Heart left ventricle (tissue), 13 donors: ENCODE data around the gene GOLGA8J.

ENCODE experiments used
- CTCF ChIP-seq, 12 donors: fragments of 200-600 bp; sonication (generic) in 4 of 12; IDR thresholded peaks; one replicate each; pipeline versions ENCODE4 v1.5.0 to v1.8.0; 2018 to 2022; ENCODE audit warnings: antibody characterized with exemption in 12 of 12, mild to moderate bottlenecking in 5 of 12
- POLR2A ChIP-seq, 2 donors: fragments of 450-650 bp; IDR thresholded peaks; one replicate each; pipeline ENCODE4 v1.6.1; 2017; ENCODE audit warnings: antibody characterized with exemption in 2 of 2, mild to moderate bottlenecking in 2 of 2, moderate library complexity in 2 of 2
- donor health status: ischemic (EF 13 %, LVEDD 7.1; RV severe dilation, severe dysfunction).
- donor health status: DM: no; HTN: yes; CAD: no.
- donor health status: DM: no; HTN: no; CAD: no.
- donor health status: ischemic (EF 25% LVEDD 6.9; RV normal size, moderate dysfunction).
- donor health status: ischemic (EF 25% LVEDD 5.7; RV mildly dilated, moderate dysfunction).
- donor health status: ischemic (EF 35%, LVEDD 5.7; RV mildly dilated, moderate dysfunction).
- donor health status: nonischemic (EF 11% LVEDD 7.7; RV severe dilation, severe dysfunction).
- donor health status: DM: yes; HTN: yes; CAD: no.
- donor health status: PGD.
- donor health status: ischemic (EF 29% LVEDD 5.4; RV normal size, mild dysfunction).
- donor health status: nonischemic (EF 23%, LVEDD 6.1; RV moderate dilation, normal function).

- TF ChIP-seq CTCF (IDR thresholded peaks at IDR 0.05), result no peak
- no peak for TF ChIP-seq POLR2A (IDR thresholded peaks at IDR 0.05)
Measured at GRCh38 chr15:30068326-30068725, 14.4 kb upstream of the GOLGA8J start.
